H1 (cell line): ENCODE data around the gene LRRC56.

Source experiments
- EZH2 ChIP-seq: fragments of 200-600 bp; sonication (generic); IDR thresholded peaks from 2 replicates; pipeline ENCODE4 v1.7.1; 2012; ENCODE audit warnings: low read depth, mild to moderate bottlenecking, moderate library complexity, low read length, inconsistent platforms; ENCODE audit not compliant: severe bottlenecking
- NRF1 ChIP-seq: IDR thresholded peaks from 2 replicates; pipeline ENCODE4 v1.6.1; 2011; ENCODE audit warnings: mild to moderate bottlenecking, low read depth, low read length, improper control_type of control experiment
- POLR2A ChIP-seq, 2 experiments: IDR thresholded peaks; 1 replicate in 1 of 2; 2 replicates in 1 of 2; pipeline ENCODE4 v1.6.1; 2011; ENCODE audit warnings: low read depth in 2 of 2, low read length in 2 of 2, mild to moderate bottlenecking in 2 of 2; ENCODE audit errors: control extremely low read depth in 1 of 2
- POLR2AphosphoS5 ChIP-seq: IDR thresholded peaks from 2 replicates; pipeline ENCODE4 v1.6.1; 2011; ENCODE audit warnings: low read depth, low read length
- POU5F1 ChIP-seq: IDR thresholded peaks from 2 replicates; pipeline ENCODE4 v1.6.1; 2011; ENCODE audit warnings: low read depth, mild to moderate bottlenecking, low read length, moderate library complexity
- RAD21 ChIP-seq, 2 experiments: IDR thresholded peaks in 1 of 2; conservative IDR thresholded peaks in 1 of 2; 2 replicates each; pipeline ENCODE4 v1.6.1; 2011; ENCODE audit warnings: low read depth in 2 of 2, low read length in 2 of 2, improper control_type of control experiment in 1 of 2, inconsistent platforms in 1 of 2, mild to moderate bottlenecking in 1 of 2, moderate library complexity in 1 of 2
- SIN3A ChIP-seq, 2 experiments: IDR thresholded peaks in 1 of 2; conservative IDR thresholded peaks in 1 of 2; 2 replicates each; pipeline ENCODE4 v1.6.1; 2011 to 2012; ENCODE audit warnings: low read length in 2 of 2, improper control_type of control experiment in 1 of 2, low read depth in 1 of 2, mild to moderate bottlenecking in 1 of 2
- SIX5 ChIP-seq: IDR thresholded peaks from 2 replicates; pipeline ENCODE4 v1.6.1; 2011; ENCODE audit warnings: mild to moderate bottlenecking, low read depth, low read length
- TAF7 ChIP-seq: optimal IDR thresholded peaks from 2 replicates; pipeline ENCODE3; 2011; ENCODE audit warnings: low read depth, mild to moderate bottlenecking, inconsistent platforms, low read length, moderate library complexity, borderline replicate concordance
- YY1 ChIP-seq: IDR thresholded peaks from 2 replicates; pipeline ENCODE4 v1.6.1; 2011; ENCODE audit warnings: low read depth, mild to moderate bottlenecking, low read length
- TF ChIP-seq, protein P1 (sequence below), 3 experiments: IDR thresholded peaks; 1 replicate in 2 of 3; 2 replicates in 1 of 3; pipeline versions ENCODE4 v1.5.1 to v1.6.1; 2011; ENCODE audit warnings: low read length in 3 of 3, mild to moderate bottlenecking in 3 of 3, inconsistent platforms in 2 of 3, low read depth in 1 of 3, moderate library complexity in 1 of 3; ENCODE audit not compliant: insufficient read depth in 1 of 3; ENCODE audit errors: control extremely low read depth in 1 of 3

DNA sequence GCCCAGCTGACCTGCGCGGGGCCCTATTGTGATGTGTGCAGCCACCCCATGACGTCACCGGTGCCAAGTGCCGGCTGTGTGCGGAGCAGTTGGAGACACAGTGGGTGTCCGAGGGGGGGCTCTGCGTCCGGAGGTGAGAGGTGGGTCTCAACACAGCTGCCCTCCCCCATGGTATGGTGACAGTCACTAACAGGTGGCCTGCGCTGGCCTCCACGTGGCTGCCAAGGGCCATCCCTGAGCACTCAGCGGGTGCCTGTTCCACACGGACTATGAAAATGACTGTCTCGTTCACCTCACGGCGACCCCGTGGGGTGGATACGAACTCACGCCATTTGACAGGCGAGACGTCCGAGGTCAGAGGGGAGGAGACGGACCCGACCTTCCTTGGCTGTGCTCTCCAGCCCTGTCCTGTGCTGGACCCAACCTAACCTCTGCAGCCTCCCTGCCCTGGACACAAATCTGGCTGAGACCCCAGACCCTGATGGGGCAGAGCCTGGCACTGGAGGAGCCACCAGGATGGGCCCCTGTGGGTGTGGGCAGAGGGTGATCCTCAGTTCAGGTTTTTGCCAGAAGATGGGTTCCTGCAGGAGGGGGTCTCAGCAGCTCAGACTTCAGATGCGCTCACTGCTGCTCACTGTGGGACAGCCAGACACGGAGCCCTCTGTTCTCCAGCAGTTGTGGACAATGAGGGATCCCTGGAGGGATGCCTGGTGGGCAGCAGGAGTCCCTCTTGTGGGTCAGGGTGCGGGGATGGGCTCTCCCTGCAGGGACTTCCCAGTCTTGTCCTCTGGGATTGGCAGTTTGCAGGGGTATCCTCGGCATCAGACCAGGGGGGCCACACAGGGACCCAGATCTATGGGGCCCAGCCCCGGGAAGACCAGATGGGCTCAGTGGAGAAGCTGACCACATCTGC, 8.3 kb upstream of the LRRC56 start:
- TF ChIP-seq POU5F1 (no peak), RAD21 (IDR thresholded peaks at IDR 0.05 in 1 of 2, conservative IDR thresholded peaks at IDR 0.05 in 1 of 2; ENCODE audit: low read depth in 2 of 2, low read length in 2 of 2) (no peak), NRF1 (no peak), SIX5 (no peak), POLR2A (IDR thresholded peaks at IDR 0.05; ENCODE audit: control extremely low read depth in 1 of 2, low read depth in 2 of 2, low read length in 2 of 2) (no peak), POLR2AphosphoS5 (no peak), SIN3A (conservative IDR thresholded peaks at IDR 0.05 in 1 of 2, IDR thresholded peaks at IDR 0.05 in 1 of 2; ENCODE audit: low read depth in 1 of 2, low read length in 2 of 2) (no peak), EZH2 (no peak), YY1 (no peak), TAF7 (no peak)
- TF ChIP-seq, protein P1, sequence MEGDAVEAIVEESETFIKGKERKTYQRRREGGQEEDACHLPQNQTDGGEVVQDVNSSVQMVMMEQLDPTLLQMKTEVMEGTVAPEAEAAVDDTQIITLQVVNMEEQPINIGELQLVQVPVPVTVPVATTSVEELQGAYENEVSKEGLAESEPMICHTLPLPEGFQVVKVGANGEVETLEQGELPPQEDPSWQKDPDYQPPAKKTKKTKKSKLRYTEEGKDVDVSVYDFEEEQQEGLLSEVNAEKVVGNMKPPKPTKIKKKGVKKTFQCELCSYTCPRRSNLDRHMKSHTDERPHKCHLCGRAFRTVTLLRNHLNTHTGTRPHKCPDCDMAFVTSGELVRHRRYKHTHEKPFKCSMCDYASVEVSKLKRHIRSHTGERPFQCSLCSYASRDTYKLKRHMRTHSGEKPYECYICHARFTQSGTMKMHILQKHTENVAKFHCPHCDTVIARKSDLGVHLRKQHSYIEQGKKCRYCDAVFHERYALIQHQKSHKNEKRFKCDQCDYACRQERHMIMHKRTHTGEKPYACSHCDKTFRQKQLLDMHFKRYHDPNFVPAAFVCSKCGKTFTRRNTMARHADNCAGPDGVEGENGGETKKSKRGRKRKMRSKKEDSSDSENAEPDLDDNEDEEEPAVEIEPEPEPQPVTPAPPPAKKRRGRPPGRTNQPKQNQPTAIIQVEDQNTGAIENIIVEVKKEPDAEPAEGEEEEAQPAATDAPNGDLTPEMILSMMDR (IDR thresholded peaks at IDR 0.05; ENCODE audit: control extremely low read depth in 1 of 3, insufficient read depth in 1 of 3, low read depth in 1 of 3, low read length in 3 of 3) = no peak
